Measurements from ENCODE around the gene TRDN. TPM values are rescaled to one million over a fixed set of nuclear protein-coding genes. Genes with fewer than 3 reads are reported as not detected.

Gene TRDN
- total and polyA plus RNA-seq, 2 experiments from 2014 or later = 0.10 to 0.48 TPM

- WGBS (ENCODE audit: low lambda C conversion rate, missing lambda C conversion rate) = 92% methylated on average over 1 of the region's 1 CpG
- Histone ChIP-seq H2AFZ (no peak overlapping the region), H3K27me3 (no peaks in the 10 kb centered on the region), H4K20me1 (ENCODE audit: insufficient read depth, poor library complexity, severe bottlenecking) (no peaks in the 10 kb centered on the region), H3K9me2 (replicated peaks; ENCODE audit: insufficient read depth) (no peaks in the 10 kb centered on the region), H3K9me3 (ENCODE audit: low read depth) (no peaks in the 10 kb centered on the region), H3K27ac (no peak overlapping the region), H3K79me2 (no peaks in the 10 kb centered on the region), H3K36me3 (replicated peaks; ENCODE audit: insufficient read depth, low read depth) (no peaks in the 10 kb centered on the region), H3K4me2 (no peak overlapping the region), H3K4me3 (no peak overlapping the region), H3K4me1 (ENCODE audit: insufficient read depth) (no peaks in the 10 kb centered on the region)
- no peak for TF ChIP-seq EZH2phosphoT487 (IDR thresholded peaks at IDR 0.05; ENCODE audit: low read depth, severe bottlenecking, unreplicated experiment)
- TF ChIP-seq CTCF (IDR thresholded peaks at IDR 0.05; ENCODE audit: poor library complexity) = no peak
- no peak for TF ChIP-seq EZH2 (IDR thresholded peaks at IDR 0.05; ENCODE audit: borderline replicate concordance)
- DNase-seq (ENCODE audit: low spot score) = no peak
These were observed 1.2 kb downstream of the TRDN start for GRCh38 chr6:123635567-123635966.

GRCh38 chr6:123635144-123635543, 1.6 kb downstream of the TRDN start:
- DNase-seq (ENCODE audit: low spot score) = no peak
- no peaks in the 10 kb centered on the region for H3K4me1 ChIP-seq (ENCODE audit: insufficient read depth)
- no peaks in the 10 kb centered on the region for H3K36me3 ChIP-seq (replicated peaks; ENCODE audit: insufficient read depth, low read depth)
- no peak overlapping the region for H3K27ac ChIP-seq
- no peaks in the 10 kb centered on the region for H3K79me2 ChIP-seq
- no peaks in the 10 kb centered on the region for H3K9me2 ChIP-seq (replicated peaks; ENCODE audit: insufficient read depth)
- no peak for TF ChIP-seq EZH2 (IDR thresholded peaks at IDR 0.05; ENCODE audit: borderline replicate concordance)
- TF ChIP-seq EZH2phosphoT487 (IDR thresholded peaks at IDR 0.05; ENCODE audit: low read depth, severe bottlenecking, unreplicated experiment) = no peak
- no peak for TF ChIP-seq CTCF (IDR thresholded peaks at IDR 0.05; ENCODE audit: poor library complexity)
- H2AFZ ChIP-seq = no peak overlapping the region
- no peak overlapping the region for H3K4me3 ChIP-seq
- H3K9me3 ChIP-seq (ENCODE audit: low read depth) = no peaks in the 10 kb centered on the region
- H4K20me1 ChIP-seq (ENCODE audit: insufficient read depth, poor library complexity, severe bottlenecking) = no peaks in the 10 kb centered on the region
- WGBS (ENCODE audit: low lambda C conversion rate, missing lambda C conversion rate) = 67% methylated on average over 1 of the region's 1 CpG
- no peak overlapping the region for H3K4me2 ChIP-seq
- no peaks in the 10 kb centered on the region for H3K27me3 ChIP-seq

GRCh38 chr6:123632641-123633040, 4.1 kb downstream of the TRDN start:
- no peak overlapping the region for H3K4me2 ChIP-seq
- 85% methylated on average over 4 of the region's 4 CpGs for WGBS (ENCODE audit: low lambda C conversion rate, missing lambda C conversion rate)
- TF ChIP-seq EZH2phosphoT487 (IDR thresholded peaks at IDR 0.05; ENCODE audit: low read depth, severe bottlenecking, unreplicated experiment) (no peak), CTCF (IDR thresholded peaks at IDR 0.05; ENCODE audit: poor library complexity) (no peak), EZH2 (IDR thresholded peaks at IDR 0.05; ENCODE audit: borderline replicate concordance) (no peak)

More at GRCh38 chr6:123632641-123633040, 4.1 kb downstream of the TRDN start:
- H3K79me2 ChIP-seq = no peaks in the 10 kb centered on the region
- no peaks in the 10 kb centered on the region for H3K4me1 ChIP-seq (ENCODE audit: insufficient read depth)
- H2AFZ ChIP-seq = no peak overlapping the region
- no peaks in the 10 kb centered on the region for H4K20me1 ChIP-seq (ENCODE audit: insufficient read depth, poor library complexity, severe bottlenecking)
- no peak overlapping the region for H3K27ac ChIP-seq
- no peaks in the 10 kb centered on the region for H3K9me3 ChIP-seq (ENCODE audit: low read depth)
- H3K9me2 ChIP-seq (replicated peaks; ENCODE audit: insufficient read depth) = no peaks in the 10 kb centered on the region
- no peak for DNase-seq (ENCODE audit: low spot score)
- no peak overlapping the region for H3K4me3 ChIP-seq
- H3K36me3 ChIP-seq (replicated peaks; ENCODE audit: insufficient read depth, low read depth) = no peaks in the 10 kb centered on the region
- H3K27me3 ChIP-seq = no peaks in the 10 kb centered on the region
